KOPT-K1 (cell line): ENCODE results near the gene CNGA3.
A peak's percentile ranks its signal among the peaks of the same experiment; 100 is the strongest.

ENCODE experiments used
- H3K27ac ChIP-seq: fragments of 200-600 bp; sonication (generic); 2 replicates; pipeline ENCODE4 v1.5.1; 2016; ENCODE audit warnings: antibody characterized with exemption, mild to moderate bottlenecking, low read depth, low read length; ENCODE audit not compliant: poor library complexity, severe bottlenecking
- H3K36me3 ChIP-seq: fragments of 200-600 bp; sonication (generic); 2 replicates; pipeline ENCODE4 v1.5.1; 2017; ENCODE audit warnings: antibody characterized with exemption, mild to moderate bottlenecking, low read length, moderate library complexity; ENCODE audit not compliant: insufficient read depth
- H3K9me3 ChIP-seq: fragments of 200-600 bp; sonication (generic); 2 replicates; pipeline ENCODE4 v1.5.1; 2017; ENCODE audit warnings: antibody characterized with exemption, low read length, mild to moderate bottlenecking; ENCODE audit not compliant: insufficient read depth, poor library complexity, severe bottlenecking

Gene CNGA3

DNA sequence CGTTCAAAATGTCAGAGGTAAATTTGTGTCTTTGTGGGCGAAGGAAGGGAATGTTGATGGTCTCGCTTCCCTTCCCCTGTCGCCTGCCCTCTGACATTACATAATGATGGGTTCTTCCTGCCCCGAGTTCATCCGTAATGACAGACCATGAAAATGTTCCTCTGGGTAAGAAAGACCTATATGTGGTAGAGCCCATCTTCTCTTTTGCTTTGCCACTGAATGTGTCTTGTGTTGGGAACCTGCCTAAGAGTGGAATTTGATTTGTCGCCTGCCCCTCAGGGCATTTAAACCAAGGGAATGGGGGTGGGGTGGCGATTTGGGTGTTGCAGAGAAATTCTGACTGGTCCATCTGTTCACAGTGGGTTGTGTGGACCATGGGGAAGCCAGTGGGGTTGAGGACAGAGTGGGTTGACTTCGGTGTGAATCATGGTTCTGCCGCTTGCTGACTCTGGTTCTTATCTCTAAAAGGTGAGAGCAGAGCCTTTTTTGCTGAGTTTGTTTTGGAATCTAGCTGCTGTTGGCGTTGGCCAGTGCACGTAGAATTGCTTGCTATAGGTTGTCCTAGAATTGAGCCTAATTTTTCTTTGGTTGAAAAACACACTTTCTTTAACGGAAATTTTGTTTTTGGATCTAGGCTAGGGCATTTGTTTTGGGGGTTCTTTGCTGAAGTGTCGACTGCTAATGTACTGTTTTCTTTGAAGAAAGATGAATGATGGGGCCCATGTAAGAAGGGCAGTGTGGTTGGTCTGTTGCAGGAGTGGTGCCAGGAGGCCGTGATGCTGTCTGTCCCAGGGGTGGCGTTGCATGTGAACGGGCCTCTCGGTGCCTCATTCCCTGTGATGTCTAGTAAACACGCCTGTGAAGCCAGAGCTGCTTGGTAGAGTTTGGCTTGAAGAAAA lies 99.7 kb downstream of the CNGA3 start:
- peak overlapping the region; percentile 66 for H3K27ac ChIP-seq

DNA sequence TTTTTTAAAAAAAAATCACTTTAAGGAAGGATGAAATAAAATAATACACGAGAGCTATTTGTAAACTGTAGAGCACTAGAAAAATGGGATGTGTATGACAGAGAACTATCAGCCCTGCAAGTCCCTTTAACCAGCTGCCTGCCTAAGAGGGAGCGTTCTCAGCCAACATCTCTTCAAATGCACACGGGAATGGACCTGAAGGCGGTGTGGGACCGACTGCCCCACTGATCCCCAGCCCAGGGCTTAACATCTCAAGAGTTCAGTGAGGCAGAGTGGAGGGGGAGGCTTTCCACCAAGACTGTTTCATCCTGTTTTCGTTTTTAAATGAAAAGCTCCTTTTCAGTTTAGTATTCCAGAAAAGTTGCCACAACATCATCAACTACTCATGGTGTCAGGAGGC lies 100.6 kb downstream of the CNGA3 start:
- Histone ChIP-seq H3K9me3 (no peaks in the 10 kb centered on the region), H3K36me3 (no peaks in the 10 kb centered on the region), H3K27ac (peak overlapping the region; percentile 66)

More for the DNA sequence above, 99.7 kb downstream of the CNGA3 start:
- H3K36me3 ChIP-seq: no peaks in the 10 kb centered on the region
- H3K9me3 ChIP-seq: no peaks in the 10 kb centered on the region
